Mucosa of gallbladder (tissue), 1 donor: ENCODE results near the gene PRRT1. TPM values are rescaled to one million over a fixed set of nuclear protein-coding genes. Genes with fewer than 3 reads are reported as not detected.
"Not testable (repeated sequence)": the region's sequence is repeated elsewhere in the genome, so short reads cannot be mapped to it uniquely, and the experiment has no call there.

Experiments
- DNase-seq: peaks from one replicate; pipeline ENCODE4 v3.0.0-alpha.2; 2020; ENCODE audit warnings: low spot score
- total RNA-seq: library from RNA; stranded (reverse); gene quantifications from one replicate; pipeline ENCODE4 v1.2.1, GENCODE V29; 2021
- donor health status: DM: no; HTN: no; CAD: no.

Gene PRRT1
- total RNA-seq, 1 donor from 2014 or later, result 3.7 TPM

DNA sequence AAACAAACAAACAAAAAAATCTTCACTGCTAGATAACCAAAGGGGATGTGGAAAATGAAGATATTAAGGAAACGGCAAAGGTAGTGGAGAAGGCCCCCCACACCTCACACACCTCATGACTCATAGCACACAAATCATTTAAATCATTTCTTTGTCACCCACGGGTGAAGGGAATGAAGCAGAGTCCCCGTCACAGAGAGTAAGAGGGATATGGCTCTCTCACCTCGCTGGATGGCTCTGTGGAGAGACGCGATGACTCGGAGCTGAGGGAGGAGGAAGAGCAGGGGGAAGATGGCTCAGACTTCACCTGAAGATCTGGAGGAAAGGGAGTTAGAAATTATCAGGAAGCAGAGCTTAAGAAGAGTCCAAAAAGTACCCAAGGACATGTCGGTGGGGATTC lies 24.9 kb downstream of the PRRT1 start:
- DNase-seq, result no peak

DNA sequence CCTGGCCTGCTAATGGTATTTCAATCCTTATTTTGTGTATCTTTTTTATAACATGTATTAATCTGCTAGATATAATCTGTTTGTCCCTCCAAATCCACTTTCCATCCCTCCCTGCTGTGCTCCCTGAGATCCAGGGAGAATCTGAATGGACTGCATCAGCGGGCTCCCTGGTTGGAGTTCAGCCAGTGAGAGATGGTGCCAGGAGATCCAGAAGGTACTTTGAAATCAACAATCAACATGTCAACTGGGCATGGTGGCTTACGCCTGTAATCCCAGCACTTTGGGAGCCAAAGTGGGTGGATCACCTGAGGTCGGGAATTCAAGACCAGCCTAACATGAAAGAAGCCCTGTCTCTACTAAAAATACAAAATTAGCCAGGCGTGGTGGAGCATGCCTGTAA lies 28.1 kb downstream of the PRRT1 start:
- DNase-seq, result no peak

DNA sequence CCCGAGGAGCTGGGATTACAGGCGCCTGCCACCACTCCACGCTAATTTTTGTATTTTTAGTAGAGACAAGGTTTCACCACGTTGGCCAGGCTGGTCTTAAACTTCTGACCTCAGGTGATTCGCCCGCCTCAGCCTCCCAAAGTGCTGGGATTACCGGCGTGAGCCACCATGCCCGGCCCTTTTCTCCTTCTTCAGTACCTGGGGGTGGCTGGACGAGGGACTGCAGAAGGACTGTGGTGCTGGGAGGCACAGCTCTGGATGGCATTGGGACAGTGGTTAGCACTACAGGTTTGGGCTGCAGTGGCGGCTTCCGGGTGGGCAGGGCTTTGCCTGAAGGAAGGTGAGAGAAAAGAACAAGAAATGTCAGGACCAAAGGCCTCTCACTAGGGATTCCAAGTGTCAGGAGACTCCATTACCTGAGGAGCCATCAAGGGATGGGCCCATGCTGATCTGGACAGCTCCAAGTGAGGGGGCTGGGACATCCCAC lies 31.1 kb downstream of the PRRT1 start:
- no peak for DNase-seq

DNA sequence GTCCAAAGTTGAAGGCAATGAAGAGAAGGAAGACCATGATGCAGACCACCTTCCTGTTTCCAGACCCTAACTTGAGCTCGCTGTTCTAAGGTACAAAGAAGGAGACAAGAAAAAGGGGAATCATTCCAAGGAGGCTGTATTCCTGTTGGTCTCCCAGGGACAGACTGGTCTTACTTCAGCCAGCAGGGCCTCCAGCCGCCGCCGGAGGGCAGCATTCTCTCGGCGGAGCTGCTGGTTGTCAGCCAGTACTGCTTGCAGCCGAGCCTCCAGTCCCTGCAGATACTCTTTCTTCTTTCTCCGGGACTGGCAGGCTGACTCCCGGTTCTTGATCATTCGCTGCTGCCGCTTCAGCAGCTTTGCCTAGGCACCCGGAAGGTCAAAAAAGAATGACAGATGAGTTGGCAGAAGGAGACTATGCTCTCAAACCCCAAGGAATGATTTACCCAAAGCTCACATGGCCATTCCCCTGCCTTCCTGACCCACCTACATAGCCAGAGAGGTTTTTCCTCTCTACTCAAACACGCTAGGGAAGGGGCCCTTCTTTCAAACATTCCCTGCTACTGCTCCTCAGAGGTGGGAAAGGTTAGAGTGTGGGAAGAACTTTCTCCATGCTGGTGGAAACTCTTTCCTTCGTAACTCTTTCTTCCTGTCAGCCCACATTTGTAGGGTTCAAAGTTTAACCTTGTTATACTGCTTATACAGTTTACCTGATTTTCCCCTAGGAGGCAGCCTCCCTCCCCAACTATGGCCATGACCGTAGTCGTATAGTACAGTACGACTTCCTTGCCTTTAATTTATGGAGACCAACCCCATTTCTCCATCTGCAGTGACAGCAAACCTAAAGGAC lies 32.7 kb downstream of the PRRT1 start:
- DNase-seq, result peak; percentile 90

DNA sequence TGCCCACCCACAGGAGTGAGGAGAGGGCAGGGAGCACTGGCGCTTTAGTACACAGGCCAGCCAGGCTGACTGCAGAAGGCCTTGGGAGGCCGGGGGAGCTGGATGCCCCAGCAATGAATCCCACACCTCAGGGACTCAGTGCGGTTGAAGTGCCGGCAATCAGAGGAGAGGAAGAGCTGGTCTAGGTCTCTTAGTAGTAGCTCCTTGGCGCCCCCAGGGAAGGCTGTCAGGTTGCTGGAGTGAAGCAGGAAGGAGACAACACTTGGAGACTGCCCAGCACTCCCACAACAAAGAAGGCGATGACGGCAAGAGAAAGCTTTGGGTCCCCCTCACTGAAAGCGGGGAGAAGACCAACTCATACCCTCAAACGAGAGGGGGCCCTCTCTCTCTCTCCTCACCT lies 34.3 kb downstream of the PRRT1 start:
- no peak for DNase-seq

DNA sequence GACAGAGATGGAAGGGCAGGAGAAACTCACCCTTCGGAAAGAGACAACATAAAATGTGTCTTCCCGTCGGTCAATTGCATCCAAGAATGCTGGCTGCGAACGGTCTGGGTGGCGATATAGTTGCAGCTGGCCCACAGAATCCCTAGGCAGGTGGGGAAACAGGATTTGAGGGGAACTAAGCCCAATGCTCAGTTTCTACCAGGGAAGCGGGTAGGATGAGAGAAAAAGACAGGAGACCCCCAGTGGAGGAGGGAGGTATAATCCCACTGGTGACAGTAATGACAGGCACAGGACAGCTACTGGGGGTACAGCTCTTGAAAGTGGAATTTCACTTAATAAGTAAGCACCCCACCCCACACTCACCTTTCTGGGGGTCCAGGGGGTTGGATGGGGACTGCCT lies 35.1 kb downstream of the PRRT1 start:
- DNase-seq, result no peak

DNA sequence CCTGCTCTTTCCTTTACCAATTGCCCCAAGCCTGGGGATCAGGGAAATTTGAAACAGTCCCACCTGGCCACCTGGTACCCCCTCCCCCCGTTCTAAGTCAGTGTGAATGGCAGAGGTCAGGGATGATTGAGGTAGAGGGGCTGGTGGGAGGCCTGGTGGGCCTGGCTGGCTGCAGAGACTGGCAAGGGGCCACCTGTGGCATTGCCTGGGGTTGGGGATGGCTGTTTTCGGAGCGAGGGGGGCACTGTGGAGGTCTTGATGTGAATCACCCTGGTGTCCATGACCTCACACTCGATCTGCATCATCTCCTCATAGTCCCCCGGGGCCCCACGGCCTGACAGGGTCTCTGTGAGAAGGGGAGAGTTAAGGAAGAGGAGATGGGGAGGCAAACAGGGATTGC lies 36.1 kb downstream of the PRRT1 start:
- no peak for DNase-seq

DNA sequence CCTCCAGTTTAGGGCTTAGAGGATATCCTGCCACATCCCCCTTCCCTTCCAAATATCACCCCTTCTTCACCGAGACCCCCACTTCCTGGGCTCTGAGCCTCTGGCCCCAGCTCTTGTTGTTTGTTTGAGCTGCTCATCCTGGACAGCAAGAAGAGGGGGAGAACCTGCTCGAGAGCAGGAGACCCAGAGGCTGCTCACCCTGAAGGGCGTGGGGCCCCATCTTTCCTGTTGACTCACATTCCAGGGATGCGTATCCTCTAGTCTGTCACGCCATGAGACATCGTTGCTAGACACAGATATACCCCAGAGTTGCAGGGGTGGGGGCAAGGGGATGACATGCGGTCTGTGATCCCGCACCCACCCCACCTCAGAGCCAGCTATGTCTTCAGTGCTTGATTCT lies 36.9 kb downstream of the PRRT1 start:
- DNase-seq, result no peak

DNA sequence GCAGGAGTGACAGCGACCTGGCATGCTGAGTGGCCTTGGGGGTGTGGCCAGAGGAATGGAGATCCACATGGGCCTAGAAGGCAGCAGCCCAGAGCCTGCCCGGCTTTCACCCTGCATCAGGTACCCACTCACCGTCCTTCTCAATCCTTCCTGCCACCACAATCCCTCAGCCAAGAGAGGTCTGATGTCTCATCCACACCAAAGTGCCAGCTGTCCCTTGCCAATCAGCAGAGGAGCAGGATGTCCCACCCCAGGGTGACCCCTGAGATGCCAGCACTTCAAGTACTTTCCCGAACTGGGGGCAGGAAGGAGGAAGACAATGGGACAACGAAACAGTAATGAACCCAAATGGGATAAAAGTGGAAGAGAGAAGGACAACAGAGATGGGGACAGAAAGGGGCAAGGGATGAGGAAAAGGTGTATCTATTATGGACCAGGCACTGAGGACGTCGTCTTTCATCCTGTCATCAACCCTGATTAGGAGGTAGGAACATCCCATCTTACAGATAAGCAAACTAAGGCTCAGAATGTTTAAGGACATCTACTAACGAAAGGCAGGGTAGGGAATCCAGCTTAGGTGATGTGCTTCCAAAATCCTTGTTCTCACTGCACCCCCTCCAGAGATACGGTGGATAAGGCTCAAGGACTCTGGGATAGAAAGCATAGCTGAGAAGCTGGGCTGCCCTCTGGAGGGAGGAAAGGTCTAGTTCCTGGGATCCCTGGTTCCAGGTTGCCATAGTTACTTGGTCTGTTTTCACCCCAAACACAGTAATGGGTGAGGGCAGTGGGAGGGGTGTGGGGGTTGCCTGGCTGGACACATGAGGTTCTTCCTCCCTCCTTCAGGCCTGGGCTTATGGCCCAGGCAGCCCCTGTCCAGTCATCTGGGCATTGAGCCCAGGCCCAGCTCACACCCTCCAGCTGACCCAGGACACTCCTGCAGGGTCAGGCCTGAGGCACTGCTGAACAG lies 38.1 kb downstream of the PRRT1 start:
- peak; percentile 68 for DNase-seq

DNA sequence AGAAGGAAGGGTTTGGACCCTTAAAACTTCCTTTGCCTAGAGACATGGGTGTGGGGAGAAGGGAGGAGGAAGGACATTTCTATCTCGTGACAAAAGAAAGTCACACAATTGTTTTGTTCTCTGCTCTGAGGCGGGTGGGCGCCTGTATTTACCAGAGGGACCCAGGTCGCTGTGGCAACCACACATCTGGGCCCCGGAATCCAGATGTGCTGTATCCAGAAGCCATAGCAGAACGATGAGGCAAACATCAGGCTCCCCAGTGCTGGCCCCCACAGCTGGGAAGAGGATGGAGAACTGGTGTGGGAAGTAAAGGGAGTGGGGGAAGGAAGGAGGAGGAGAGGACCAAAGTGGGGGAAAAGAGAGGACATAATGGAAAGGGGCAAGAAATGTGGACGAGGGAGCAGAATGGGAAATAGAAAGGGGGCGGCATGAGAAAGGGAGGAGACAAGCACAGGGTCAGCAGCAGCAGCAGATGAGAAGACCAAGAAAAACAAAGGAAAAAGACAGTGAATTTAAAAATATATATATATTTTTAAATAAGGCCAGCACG lies 39.2 kb downstream of the PRRT1 start:
- no peak for DNase-seq

DNA sequence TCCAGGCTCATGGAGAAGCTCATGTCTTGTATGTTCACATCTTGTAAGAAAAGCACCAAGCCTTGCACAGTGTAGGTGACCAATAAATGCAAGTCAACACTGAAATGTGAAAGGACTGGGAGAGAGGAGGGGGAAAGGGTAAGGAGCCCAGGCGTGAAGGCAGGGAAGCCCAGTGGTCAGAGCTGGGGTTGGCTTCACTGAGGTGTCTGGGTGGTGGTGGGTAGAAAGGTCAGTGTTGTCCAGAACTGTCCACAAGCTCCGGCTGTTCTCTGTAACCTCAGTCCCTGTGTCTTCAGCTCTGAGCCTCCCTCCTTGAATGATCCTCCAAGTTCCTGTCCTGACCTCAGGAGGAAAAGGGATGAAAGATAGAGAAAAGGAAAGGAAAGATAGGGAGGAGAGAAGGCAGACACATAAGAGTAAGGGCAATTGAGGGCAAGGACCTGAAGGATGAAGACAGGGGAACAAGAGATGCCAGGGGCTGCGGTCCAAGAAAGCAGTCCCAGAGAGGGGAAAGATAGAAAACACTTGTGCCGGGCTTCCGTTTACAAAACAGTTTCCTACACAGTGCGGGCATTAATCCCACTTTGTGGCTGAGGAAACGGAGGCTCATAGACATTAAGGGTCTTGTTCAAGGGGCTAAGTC lies 40.2 kb downstream of the PRRT1 start:
- DNase-seq, result no peak

DNA sequence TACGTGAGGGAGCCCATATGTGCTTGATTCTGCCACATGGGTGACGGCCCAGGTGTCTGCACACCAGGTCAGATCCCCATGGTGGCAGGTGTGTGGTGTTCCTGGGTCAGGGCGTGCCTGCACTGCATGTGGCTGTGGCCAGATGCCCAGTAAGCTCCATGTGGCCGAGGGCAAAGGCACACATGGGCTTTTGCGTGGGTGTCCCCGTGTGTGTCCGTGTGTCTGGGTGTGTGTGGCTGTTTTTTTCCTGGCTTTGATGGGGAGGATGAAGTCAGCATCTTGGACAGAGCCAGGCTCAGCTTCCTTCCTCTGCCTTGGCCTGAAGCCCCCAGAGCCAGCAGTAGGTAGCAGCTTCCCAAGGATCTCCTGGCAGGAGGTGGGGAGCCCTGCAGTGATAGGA lies 41.1 kb downstream of the PRRT1 start:
- peak; percentile 24 for DNase-seq

DNA sequence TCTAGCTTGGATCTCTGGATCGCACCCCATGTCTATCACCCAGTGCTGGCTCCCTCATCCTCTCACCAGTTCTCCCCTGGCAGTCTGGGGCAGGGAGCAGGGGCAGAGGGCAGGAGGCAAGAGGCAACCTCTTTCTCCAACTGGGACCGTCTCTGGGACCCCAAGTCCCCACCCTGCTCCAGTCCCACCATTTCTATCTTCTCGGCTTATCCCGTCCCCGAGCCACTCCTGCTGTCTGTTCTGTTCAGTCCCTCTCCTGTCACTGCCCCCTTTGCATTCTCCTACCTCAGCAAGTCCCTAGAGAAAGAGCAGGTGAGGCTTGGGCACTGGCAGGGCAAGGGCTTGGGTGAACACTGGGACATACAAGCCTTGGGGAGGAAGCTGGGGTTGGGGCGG lies 42.0 kb downstream of the PRRT1 start:
- no peak for DNase-seq

DNA sequence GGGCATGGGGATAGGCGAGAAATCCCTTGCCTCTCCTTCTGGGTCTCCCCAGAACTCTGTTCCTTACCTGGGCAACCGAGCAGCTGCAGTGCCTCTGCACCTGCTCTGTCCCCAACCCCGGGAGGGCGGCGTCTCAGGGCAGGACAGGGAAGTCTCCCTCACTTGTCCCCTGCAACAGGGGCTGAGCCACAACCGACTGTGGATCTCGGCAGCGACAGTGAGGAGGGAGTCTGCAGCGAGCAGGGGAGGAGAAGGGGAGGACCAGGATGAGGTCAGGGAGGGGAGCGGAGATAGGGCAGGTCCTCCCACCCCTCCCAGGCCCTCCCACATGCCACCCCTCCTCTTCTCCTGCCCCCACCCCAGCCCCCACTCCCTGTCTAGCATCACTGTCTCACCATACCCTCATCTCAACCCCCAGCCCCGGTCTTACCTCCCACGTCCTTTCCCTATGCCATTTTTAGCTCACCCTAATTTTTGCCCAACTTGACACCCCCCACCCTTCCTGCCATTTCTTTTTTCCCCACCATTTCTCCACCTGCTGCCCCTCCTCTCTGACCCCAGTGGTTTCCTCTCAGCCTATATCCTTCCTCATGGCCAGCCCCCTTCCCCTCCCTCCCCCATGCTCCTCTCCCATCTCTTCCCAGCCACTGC lies 42.5 kb downstream of the PRRT1 start, which contains the start of gene TNXB:
TNXB (minus strand) TSS at position 225 of the 651 bp plus-strand sequence. CDS start 11,140 bp downstream, outside the sequence.
- DNase-seq, result no peak

DNA sequence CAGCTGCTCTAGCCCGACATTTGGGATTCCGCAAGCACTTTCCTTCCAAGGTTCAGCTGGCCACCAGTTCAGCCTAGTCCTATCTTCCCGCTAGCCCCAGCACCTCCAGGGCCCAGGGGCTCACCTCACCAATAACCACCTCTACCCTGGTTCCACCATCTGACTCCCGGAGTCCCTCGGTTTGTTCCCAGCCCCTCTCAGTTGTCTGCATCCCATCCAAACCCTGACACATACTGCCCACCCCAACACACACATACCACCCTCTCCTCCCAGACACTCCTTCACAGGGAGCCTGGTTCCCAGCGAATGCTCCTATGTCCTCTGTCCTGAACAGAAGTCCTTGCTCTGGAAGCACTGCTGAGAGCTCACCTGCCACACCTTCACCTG lies 43.0 kb downstream of the PRRT1 start:
- no peak for DNase-seq

DNA sequence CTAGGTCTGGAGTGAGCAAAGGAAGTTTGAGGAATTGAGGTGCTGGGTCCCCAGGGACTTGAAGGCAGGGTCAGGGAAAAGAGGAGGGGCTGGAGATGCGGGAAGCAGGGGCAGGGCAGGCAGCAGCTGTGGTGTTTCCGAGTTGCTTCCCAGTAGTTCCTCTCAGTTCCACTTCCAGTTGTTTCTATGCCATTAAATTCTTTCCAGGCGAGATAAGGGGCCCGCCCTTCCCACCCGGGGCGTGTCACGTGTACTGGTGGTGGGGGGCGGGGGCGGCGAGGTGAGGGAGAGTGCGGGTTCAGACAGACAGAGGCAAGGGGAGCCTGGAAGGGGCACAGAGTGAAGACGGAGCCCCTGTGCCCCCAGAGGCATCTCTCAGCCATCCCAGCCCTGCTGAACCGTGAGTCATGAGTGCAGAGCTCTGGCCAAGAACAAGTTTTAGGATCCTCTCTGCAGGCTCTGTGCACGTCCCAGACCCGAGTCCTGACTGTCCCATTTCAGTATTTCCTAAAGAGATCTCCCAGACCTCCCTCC lies 43.6 kb downstream of the PRRT1 start:
- DNase-seq, result peak; percentile 26

DNA sequence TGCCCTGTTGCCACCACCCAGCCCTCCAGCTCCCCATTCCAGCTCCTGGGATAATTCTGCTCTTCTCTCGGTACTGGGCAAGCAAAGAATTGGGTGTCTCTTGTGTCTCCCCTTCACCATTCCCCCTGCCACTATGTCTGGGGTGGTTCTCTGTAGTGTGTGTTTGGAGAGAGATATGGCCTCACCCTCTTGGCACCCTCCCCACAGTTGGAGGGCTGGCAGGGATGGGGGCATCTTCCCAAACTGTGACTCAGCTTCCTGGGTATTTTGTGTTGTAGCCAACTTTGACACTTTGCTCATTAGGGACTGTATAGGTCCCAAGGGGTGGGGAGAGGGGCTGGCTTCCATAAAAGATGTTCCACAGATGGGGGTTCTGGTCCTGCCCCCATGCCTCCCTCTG lies 44.3 kb downstream of the PRRT1 start:
- DNase-seq, result no peak

DNA sequence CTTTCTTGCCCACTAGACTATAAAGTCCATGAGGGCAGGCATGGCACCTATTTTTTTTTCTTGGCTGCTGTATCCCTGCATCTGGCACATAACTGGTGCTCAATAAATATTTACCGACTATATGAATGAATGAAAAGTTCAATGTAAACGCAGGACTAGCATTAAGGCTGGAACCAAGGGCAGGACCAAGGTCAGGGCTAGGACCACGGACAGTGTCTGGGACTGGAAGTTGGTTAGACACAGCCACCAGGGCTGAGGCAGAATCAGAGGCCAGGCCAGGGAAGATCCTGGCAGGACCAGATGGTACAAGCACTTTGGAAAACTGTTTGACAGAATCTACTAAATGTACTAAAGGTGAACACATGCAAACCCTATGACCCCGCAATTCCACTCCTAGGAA lies 46.3 kb downstream of the PRRT1 start:
- DNase-seq, result no peak

DNA sequence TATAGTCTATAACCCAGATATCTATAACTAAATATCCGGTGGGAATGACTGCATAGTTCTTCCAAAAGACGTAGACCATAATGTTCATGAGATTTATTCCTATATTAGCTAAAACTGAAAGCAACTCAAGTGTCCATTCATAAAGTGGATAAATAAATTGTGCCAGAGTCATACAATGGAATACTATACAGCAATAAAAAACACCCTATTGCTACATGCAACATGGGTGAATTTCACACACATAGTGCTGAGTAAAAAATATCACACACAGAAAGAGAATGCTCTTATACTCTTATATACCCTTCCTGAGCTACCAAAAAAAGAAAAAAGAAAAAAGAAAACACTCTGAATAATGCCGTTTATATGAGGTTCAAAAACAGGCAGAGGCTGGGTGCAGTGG lies 49.5 kb downstream of the PRRT1 start:
- no peak for DNase-seq

DNA sequence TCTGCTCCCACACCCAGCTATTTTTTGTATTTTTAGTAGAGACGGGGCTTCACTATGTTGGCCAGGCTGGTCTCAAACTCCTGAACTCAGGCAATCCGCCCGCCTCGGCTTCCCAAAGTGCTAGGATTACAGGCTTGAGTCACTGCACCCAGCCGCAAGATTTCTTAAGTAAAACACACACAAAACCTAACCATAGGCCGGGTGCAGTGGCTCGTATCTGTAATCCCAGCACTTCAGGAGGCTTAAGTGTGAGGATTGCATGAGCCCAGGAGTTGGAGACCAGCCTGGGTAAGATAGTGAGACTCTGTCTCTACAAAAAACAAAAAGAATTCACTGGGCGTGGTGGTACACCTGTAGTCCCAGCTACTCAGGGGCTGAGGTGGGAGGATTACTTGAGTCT lies 51.5 kb downstream of the PRRT1 start:
- not testable (repeated sequence) for DNase-seq
